ENCODE data around the gene C4orf17. TPM values are rescaled to one million over a fixed set of nuclear protein-coding genes. Genes with fewer than 3 reads are reported as not detected.
"Not testable (repeated sequence)": the region's sequence is repeated elsewhere in the genome, so short reads cannot be mapped to it uniquely, and the experiment has no call there.

C4orf17 gene
- polyA plus RNA-seq (2013, experiment 1 of 2; ENCODE audit: insufficient read length), result not detected
- polyA plus RNA-seq (2013, experiment 2 of 2; ENCODE audit: insufficient read length), result not detected

DNA sequence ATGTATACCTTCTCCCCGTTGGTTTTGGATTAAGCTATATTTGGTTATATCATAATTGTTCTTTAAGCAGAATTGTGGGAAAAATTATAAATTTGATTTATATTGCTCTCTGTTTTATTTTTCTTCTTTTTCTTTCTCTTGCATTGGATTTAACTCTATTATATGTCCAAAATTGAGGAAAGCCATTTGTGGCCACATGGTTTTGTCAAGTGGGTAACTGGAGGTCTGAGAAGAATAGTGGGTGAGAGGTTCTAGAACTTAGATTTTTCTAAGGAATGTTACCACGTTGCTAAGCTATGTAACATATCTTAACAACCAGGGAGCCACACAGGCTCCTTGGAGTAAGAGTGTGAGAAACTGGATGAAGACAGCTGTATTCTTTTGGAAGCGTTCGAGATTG is at the start of gene C4orf17:
Gene C4orf17, plus strand, starts transcription at position 301 of the 400 bp plus-strand sequence. CDS start 2,061 bp downstream, outside the sequence.
- no peak for DNase-seq

GRCh38 chr4:99461623-99462401 is 49.0 kb upstream of the C4orf17 start:
- no peak for DNase-seq

DNA sequence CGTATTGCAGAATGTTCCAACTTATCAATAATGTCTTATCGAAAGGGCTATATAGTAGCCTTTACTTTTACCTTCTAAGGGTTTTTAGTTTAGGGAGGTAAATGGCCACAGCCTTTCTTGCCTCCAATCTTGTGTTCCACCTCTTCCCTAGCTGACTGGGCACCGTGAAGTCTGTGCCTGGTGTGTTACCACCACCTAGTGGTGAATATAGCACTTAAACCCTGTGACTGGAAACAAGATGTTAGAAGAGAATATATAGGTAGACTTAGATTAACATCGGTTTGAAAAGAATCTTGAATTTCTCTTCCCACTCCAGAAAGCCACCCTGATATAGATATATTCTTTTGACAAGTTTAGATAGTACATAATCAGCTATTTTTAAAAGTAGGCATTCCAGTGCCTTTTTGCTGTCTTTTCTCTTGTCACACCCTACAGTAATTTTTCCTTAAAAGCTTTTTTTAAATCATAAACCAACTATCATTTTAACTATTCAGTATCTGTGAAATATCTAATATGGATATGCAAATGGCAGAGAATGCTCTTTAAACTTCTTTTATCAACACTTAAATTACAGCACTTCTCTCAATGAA is 47.9 kb upstream of the C4orf17 start:
- peak; percentile 70 for DNase-seq

DNA sequence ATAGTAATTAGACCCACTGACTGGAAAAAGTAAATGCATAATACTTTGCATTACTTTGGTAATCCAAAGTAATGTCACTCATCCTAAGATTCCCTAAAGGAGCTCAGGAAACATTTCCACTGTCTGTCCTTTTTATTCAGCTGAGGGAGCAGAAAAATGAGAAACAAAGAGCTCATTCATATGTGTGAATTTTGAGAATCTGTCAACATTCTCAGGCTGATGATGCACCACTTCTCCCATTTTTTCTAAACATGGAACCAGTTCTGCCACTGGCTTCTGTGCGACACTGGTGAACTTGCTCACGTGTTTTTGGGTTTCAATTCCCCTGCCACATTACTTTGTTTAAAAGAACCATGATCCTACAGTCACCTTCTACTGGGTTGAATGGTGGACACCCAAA is 47.3 kb upstream of the C4orf17 start:
- DNase-seq, result no peak

- no peak for DNase-seq
Measured at GRCh38 chr4:99467887-99468286, 42.9 kb upstream of the C4orf17 start.

- DNase-seq, result no peak
Measured at GRCh38 chr4:99468889-99469288, 41.9 kb upstream of the C4orf17 start.

- no peak for DNase-seq
Measured at GRCh38 chr4:99471349-99471748, 39.5 kb upstream of the C4orf17 start.

DNA sequence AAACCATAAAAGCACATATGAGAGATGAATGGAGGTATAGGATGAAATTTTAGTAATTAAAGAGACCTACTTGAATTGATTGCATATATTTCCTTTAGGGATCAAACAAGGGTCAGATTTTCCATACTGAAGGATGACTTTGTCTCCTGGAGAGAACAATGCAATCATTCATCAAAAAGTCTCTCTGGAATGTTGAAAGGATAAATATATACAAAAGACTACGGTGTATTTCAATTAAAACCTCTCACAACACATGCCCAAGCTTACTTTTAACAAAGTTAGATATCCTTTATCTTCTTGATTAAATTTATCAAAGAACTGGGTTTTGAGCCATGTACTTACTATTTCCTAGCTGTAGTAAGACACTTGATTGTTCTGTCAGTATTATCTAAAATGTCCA is 38.9 kb upstream of the C4orf17 start:
- DNase-seq, result no peak

- DNase-seq, result peak; percentile 11
Measured at GRCh38 chr4:99473131-99473530, 37.7 kb upstream of the C4orf17 start.

DNA sequence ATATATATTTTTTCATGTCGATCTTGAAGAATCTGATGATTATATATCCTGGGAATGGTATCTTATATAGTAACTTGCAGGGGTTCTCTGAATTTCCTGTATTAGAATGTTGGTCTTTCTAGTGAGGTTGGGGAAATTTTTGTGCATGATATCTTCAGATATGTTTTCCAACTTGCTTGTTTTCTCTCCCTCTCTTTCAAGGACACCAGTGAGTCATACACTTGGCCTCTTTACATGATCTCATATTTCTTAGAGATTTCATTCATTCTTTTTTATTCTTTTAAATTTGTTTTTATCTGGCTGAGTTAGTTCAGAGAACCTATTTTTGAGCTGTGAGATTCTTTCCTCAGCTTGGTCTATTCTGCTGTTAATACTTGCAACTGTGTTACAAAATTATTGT is 27.2 kb upstream of the C4orf17 start:
- no peak for DNase-seq

DNA sequence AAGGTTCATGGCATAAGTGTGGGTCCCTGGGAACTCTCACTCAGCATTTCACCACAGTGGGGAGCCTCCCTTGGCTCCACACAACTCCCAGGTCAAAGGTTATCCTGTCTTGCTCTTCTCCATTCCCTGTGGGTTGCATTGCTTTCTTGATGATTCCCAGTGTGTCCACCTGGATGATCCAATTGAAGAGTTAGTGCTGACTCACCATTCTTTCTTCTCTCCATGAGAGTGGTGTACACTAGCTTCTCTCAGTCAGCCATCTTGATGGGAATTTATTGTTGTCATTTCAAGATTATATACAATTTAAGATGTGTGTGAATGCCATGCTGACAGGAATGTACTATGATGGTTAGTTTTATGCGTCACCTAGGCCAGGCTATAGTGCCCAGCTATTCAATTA is 25.6 kb upstream of the C4orf17 start:
- no peak for DNase-seq

- DNase-seq, result not testable (repeated sequence)
Measured at GRCh38 chr4:99486648-99487047, 24.2 kb upstream of the C4orf17 start.

- no peak for DNase-seq
Measured at GRCh38 chr4:99490286-99490685, 20.5 kb upstream of the C4orf17 start.

DNA sequence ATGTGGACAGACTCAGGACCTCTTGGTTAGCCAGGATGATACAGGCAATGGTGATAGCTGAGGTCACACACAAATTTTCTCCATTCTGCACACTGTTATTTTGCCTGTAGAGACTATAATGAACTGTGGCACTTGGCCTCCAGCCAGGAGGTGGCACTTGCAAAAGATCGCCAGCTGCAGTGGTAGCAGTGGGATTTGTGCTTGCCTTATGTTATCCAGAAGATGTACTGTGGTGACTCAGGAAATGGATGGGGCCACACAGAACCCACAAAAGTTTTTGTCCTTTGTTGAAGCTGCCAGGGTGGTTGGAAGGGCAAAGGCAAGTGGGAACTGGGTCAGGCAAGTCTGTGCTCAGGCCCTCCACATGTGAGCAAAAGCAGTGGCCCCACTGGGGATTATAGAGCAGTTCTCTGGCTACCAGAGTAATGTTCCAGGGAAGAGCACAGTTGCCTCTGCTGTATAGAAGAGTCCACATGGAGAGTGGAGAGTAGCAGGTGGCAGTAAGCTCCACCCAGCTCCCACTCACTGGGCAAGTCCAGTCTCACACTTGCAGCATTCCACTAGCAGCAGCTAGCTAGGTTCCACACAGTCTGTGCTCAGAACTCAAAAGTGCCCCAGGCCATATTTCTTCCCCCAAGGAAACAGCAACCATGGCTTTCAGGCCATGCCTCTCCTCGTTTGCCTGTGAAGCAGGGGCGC is 5.9 kb upstream of the C4orf17 start:
- no peak for DNase-seq

DNA sequence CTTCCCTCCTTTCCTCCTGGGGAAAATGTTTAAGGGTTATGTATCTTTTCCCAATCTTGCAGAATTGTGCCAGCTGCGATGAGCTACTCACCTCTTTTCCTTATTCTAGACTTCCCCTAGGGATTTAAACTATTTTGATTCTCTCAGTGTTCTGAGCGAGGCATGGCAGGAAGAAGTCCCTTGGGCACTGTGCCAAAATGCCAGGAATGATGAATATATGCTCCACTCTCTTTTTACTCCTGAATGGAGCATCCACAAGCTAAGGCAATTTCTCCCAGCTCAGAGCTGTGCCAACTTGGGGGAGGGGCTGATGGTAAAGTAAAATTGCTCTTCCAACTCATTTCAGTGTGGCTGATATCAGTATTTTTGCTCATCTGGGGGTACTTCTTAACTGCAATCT is 4.0 kb upstream of the C4orf17 start:
- peak; percentile 22 for DNase-seq

DNA sequence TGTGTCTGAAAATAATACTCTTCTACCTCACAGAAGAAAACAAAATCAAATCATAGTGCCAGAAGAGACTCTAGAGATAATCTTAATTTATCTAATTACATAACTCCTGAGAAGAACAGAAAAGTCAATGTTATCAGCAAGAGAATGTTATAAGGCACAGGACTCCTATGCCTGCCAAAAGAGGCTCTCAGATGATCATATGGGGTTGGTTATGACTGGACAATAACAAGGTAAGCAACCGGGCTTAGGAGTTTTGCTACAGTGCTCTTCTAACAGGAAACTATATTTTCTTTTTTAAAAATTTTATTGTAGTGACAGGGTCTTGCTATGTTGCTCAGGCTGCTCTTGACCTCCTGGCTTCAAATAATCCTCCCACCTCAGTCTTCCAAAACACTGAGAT is 3.5 kb upstream of the C4orf17 start:
- no peak for DNase-seq

- DNase-seq, result no peak
Measured at GRCh38 chr4:99507762-99508161, 3.1 kb upstream of the C4orf17 start.

GRCh38 chr4:99518601-99519295 is 7.9 kb downstream of the C4orf17 start:
- DNase-seq, result no peak

DNA sequence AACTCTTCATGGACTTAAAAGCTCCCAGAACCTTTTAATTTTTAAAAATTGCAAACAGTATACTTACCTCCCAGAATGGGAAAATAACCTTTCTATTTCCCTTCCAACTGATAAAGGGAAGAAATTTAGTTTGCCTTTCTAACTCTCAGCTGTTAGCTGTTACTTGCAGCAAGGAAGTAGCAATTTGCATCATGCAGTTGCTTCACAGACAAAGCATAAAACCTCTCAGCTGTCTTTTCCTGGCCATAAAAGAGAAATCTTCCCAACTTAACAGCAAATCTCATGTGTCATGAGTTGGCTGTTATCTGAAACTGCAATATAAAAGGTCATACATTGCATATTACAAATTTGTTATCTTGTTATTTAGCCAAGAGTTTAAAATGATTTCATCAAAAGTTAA is 18.4 kb downstream of the C4orf17 start:
- no peak for DNase-seq

GRCh38 chr4:99529956-99530355 is 19.1 kb downstream of the C4orf17 start:
- DNase-seq, result no peak

GRCh38 chr4:99534699-99535098 is 23.9 kb downstream of the C4orf17 start:
- DNase-seq, result not testable (repeated sequence)

DNA sequence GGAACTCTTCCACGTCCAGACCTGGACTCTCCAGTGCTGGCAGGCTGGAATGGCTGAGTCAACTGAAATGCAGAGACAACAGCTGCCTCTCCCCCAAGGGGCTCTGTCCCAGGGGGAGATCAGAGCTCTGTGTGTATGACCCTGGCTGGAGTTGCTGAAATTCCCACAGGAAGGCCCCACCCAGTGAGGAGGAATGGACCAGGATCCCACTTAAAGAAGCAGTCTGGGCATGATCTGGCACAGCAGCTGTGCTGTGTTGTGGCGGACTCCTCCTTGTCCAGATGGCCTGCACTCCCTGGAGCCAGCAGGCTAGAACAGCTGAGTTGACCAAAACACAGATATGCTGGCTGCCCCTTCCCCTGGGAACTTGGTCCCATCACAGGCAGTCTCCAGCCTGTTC is 25.4 kb downstream of the C4orf17 start:
- peak; percentile 5 for DNase-seq

DNA sequence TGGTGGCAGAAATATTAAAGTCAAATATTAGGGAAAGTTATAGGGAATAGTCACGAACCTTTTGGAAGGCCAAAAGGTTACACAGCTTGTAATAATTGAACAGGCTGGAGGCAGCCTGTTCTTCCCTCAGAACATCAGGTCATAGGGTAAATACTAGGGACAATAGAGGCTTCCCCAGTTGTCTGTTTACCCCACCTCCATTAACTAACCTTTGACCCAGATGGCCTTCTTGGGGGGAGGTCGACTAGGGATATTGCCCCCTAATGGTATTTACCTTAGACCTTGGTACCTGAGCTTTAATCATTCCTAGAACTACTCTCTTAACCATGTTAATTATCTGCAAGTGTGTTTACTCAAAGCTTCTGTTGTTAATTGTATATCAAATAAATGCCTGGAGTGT is 26.0 kb downstream of the C4orf17 start:
- no peak for DNase-seq
